Lower leg skin (tissue), 4 donors: Measurements from ENCODE around the gene ZFP64. TPM values are rescaled to one million over a fixed set of nuclear protein-coding genes. Genes with fewer than 3 reads are reported as not detected.

Source experiments
- DNase-seq, 2 donors: peaks; one replicate each; pipeline ENCODE4 v3.0.0-alpha.2; 2019; ENCODE audit warnings: low spot score in 2 of 2
- H3K4me3 ChIP-seq: fragments of 200-600 bp; sonication (generic); 2 replicates; pipeline ENCODE4 v1.5.1; 2017; ENCODE audit warnings: mild to moderate bottlenecking, low read depth; ENCODE audit not compliant: poor library complexity, severe bottlenecking
- CTCF ChIP-seq, 3 donors: fragments of 450-650 bp; IDR thresholded peaks; one replicate each; pipeline ENCODE4 v1.5.1; 2016; ENCODE audit warnings: antibody characterized with exemption in 3 of 3, mild to moderate bottlenecking in 3 of 3, moderate library complexity in 2 of 3
- POLR2A ChIP-seq, 2 donors: fragments of 450-650 bp; IDR thresholded peaks; one replicate each; pipeline ENCODE4 v1.6.1; 2016 to 2017; ENCODE audit warnings: antibody characterized with exemption in 2 of 2, mild to moderate bottlenecking in 1 of 2, moderate library complexity in 1 of 2
- WGBS, 2 donors: methylation state at CpG; one replicate each; pipeline ENCODE4 v1.1.5; 2018; 5-methylcytosine and 5-hydroxymethylcytosine counted together
- intact Hi-C: fragments of 100-400 bp; cut with DNase I; formaldehyde crosslinking; loops from one replicate; pipeline ENCODE4 v1.15.0; 2023; ENCODE audit warnings: low total_unique reads
- total RNA-seq, 4 donors: library from RNA; depleted of rRNA; stranded (reverse); fragments of >200 nt; gene quantifications; one replicate each; pipeline ENCODE4 v1.1.0, GENCODE V29; 2016

Gene ZFP64
- total RNA-seq, 4 donors from 2014 or later = 23.7 to 65.5 (median 27.1) TPM

DNA sequence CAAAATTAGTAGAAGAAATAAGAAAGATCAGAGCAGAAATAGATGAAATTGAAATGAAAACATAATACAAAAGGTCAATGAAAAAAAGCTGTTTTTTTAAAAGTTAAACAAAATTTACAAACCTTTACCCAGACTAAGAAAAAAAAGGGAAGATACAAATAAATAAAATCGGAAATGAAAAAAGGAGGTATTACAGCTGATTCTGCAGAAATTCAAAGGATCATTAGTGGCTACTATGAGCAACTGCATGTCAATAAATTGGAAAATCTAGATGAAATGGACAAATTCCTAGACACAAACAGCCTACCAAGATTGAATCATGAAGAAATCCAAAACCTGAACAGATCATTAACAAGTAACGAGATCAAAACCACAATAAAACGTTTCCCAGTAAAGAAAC, 59.2 kb downstream of the ZFP64 start:
- intact Hi-C loops = no loop called here
- no peak for DNase-seq
- H3K4me3 ChIP-seq = no peak overlapping the region
- 88 to 93% methylated on average over 3 of the region's 3 CpGs for WGBS, 2 donors
- no peak for TF ChIP-seq POLR2A (IDR thresholded peaks at IDR 0.05)
- TF ChIP-seq CTCF (IDR thresholded peaks at IDR 0.05) = no peak

GRCh38 chr20:52131048-52131643, 60.4 kb downstream of the ZFP64 start:
- no peak for DNase-seq
- no peak overlapping the region for H3K4me3 ChIP-seq
- no peak for TF ChIP-seq CTCF (IDR thresholded peaks at IDR 0.05)
- no peak for TF ChIP-seq POLR2A (IDR thresholded peaks at IDR 0.05)
- intact Hi-C loops = no loop called here
- WGBS, 2 donors = 93 to 97% methylated on average over 1 of the region's 1 CpG

DNA sequence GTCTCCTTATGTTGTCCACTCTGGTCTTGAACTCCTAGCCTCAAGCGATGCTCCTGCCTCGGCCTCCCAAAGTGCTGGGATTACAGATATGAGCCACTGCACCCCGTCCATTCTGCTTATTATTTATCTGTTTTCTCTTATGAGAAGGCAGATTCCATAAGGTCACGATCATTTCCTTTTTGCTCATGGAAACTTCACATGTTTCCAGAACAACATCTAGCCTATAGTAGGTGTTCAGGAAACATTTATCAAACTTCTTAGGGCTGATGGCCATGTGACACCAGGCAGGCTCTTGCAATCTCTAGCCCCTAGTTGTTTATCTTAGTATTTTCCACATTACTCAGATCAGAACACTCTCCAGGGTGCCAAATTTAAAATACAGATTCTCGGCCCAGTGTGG, 61.2 kb downstream of the ZFP64 start:
- WGBS, 2 donors = 94 to 96% methylated on average over 5 of the region's 5 CpGs
- intact Hi-C loops = no loop called here
- DNase-seq = no peak
- no peak overlapping the region for H3K4me3 ChIP-seq
- TF ChIP-seq POLR2A (IDR thresholded peaks at IDR 0.05) = no peak
- no peak for TF ChIP-seq CTCF (IDR thresholded peaks at IDR 0.05)

GRCh38 chr20:52129611-52130010, 62.0 kb downstream of the ZFP64 start:
- intact Hi-C loops = no loop called here
- DNase-seq = no peak
- 78 to 80% methylated on average over 5 of the region's 5 CpGs for WGBS, 2 donors
- H3K4me3 ChIP-seq = no peak overlapping the region
- TF ChIP-seq POLR2A (IDR thresholded peaks at IDR 0.05) (no peak), CTCF (IDR thresholded peaks at IDR 0.05) (no peak)

- intact Hi-C loops = no loop called here
- 83 to 84% methylated on average over 4 of the region's 4 CpGs for WGBS, 2 donors
Measured at GRCh38 chr20:52127309-52127708, 64.3 kb downstream of the ZFP64 start.

More at GRCh38 chr20:52127309-52127708, 64.3 kb downstream of the ZFP64 start:
- H3K4me3 ChIP-seq = no peak overlapping the region
- TF ChIP-seq POLR2A (IDR thresholded peaks at IDR 0.05) (no peak), CTCF (IDR thresholded peaks at IDR 0.05) (no peak)
- DNase-seq = no peak
